ENCODE results near the gene TIGD4. TPM values are rescaled to one million over a fixed set of nuclear protein-coding genes. Genes with fewer than 3 reads are reported as not detected.

TIGD4 gene
- total RNA-seq, 1 experiment from 2014 or later: 0.33 TPM

- no peak for DNase-seq (ENCODE audit: low read depth, low spot score)
- Histone ChIP-seq H3K27ac (ENCODE audit: low read length) (no peak overlapping the region), H3K4me1 (ENCODE audit: control insufficient read depth, insufficient read depth, low read length) (0 out of 2 replicates have a peak, but pooled peaks cover 4% of the 10 kb centered on the region), H3K36me3 (ENCODE audit: control insufficient read depth, insufficient read depth, low read length) (no peaks in the 10 kb centered on the region), H3K27me3 (ENCODE audit: control insufficient read depth, insufficient read depth, low read length) (no peaks in the 10 kb centered on the region), H3K9me3 (ENCODE audit: control insufficient read depth, insufficient read depth, low read depth, low read length) (no peaks in the 10 kb centered on the region), H3K4me3 (ENCODE audit: low read depth in 2 of 2, low read length in 2 of 2) (no peak overlapping the region)
- in situ Hi-C loops (cut with HindIII; ENCODE audit: low pct_unique_long_range_greater_than_20kb, low sequenced_read_pairs): no loop called here
- intact Hi-C loops (cut with micrococcal nuclease; ENCODE audit: unreplicated experiment): no loop called here
- POLR2A ChIA-PET: no interaction called here
- BruUV-seq (replicated peaks): no TSS peak
- CTCF ChIA-PET: no interaction called here
- ATAC-seq: no peak
- no peak for TF ChIP-seq POLR2AphosphoS5 (IDR thresholded peaks at IDR 0.05; ENCODE audit: low read depth, low read length)
- TF ChIP-seq REST (IDR thresholded peaks at IDR 0.05; ENCODE audit: insufficient read depth in 1 of 2, low read depth in 2 of 2, low read length in 1 of 2): no peak
- TF ChIP-seq CTCF (IDR thresholded peaks at IDR 0.05): no peak
- no peak for TF ChIP-seq TCF7L2 (IDR thresholded peaks at IDR 0.05; ENCODE audit: low read depth, low read length)
- TF ChIP-seq SIN3A (IDR thresholded peaks at IDR 0.05; ENCODE audit: borderline replicate concordance, insufficient read depth, low read depth, low read length): no peak
Measured at GRCh38 chr4:152803541-152803940, 24.0 kb upstream of the TIGD4 start.

GRCh38 chr4:152795891-152796290 is 16.4 kb upstream of the TIGD4 start:
- Histone ChIP-seq H3K27me3 (ENCODE audit: control insufficient read depth, insufficient read depth, low read length) (no peaks in the 10 kb centered on the region), H3K9me3 (ENCODE audit: control insufficient read depth, insufficient read depth, low read depth, low read length) (no peaks in the 10 kb centered on the region), H3K27ac (ENCODE audit: low read length) (no peak overlapping the region), H3K4me3 (ENCODE audit: low read depth in 2 of 2, low read length in 2 of 2) (no peak overlapping the region), H3K4me1 (ENCODE audit: control insufficient read depth, insufficient read depth, low read length) (no peaks in the 10 kb centered on the region), H3K36me3 (ENCODE audit: control insufficient read depth, insufficient read depth, low read length) (no peaks in the 10 kb centered on the region)
- TF ChIP-seq SIN3A (IDR thresholded peaks at IDR 0.05; ENCODE audit: borderline replicate concordance, insufficient read depth, low read depth, low read length): no peak
- no peak for TF ChIP-seq REST (IDR thresholded peaks at IDR 0.05; ENCODE audit: insufficient read depth in 1 of 2, low read depth in 2 of 2, low read length in 1 of 2)
- no peak for TF ChIP-seq CTCF (IDR thresholded peaks at IDR 0.05)
- TF ChIP-seq TCF7L2 (IDR thresholded peaks at IDR 0.05; ENCODE audit: low read depth, low read length): no peak
- no peak for TF ChIP-seq POLR2AphosphoS5 (IDR thresholded peaks at IDR 0.05; ENCODE audit: low read depth, low read length)
- ATAC-seq: no peak
- POLR2A ChIA-PET: no interaction called here
- CTCF ChIA-PET: no interaction called here
- intact Hi-C loops (cut with micrococcal nuclease; ENCODE audit: unreplicated experiment): no loop called here
- DNase-seq (ENCODE audit: low read depth, low spot score): no peak
- no TSS peak for BruUV-seq (replicated peaks)
- in situ Hi-C loops (cut with HindIII; ENCODE audit: low pct_unique_long_range_greater_than_20kb, low sequenced_read_pairs): no loop called here
